H9 (cell line): ENCODE data around the gene DNAJC21. TPM values are rescaled to one million over a fixed set of nuclear protein-coding genes. Genes with fewer than 3 reads are reported as not detected.

Source experiments
- DNase-seq: peaks from one replicate; pipeline ENCODE4 v3.0.0-alpha.2; 2017
- H2AFZ ChIP-seq: one replicate; pipeline ENCODE4 v1.6.1; 2013; ENCODE audit warnings: mild to moderate bottlenecking, low read length, control low read depth, moderate library complexity
- H2AK5ac ChIP-seq: 2 replicates; pipeline ENCODE4 v1.6.1; 2013; ENCODE audit warnings: low read length, control low read depth, mixed read lengths; ENCODE audit not compliant: insufficient read length
- H2BK120ac ChIP-seq: one replicate; pipeline ENCODE4 v1.6.1; 2013; ENCODE audit warnings: low read depth, mild to moderate bottlenecking, low read length, control low read depth, inconsistent platforms; ENCODE audit not compliant: poor library complexity, severe bottlenecking
- H2BK12ac ChIP-seq: 2 replicates; pipeline ENCODE4 v1.6.1; 2013; ENCODE audit warnings: low read length, control low read depth, mixed read lengths, low read depth; ENCODE audit not compliant: insufficient read length
- H2BK15ac ChIP-seq: 2 replicates; pipeline ENCODE4 v1.6.1; 2013; ENCODE audit warnings: low read depth, low read length, control low read depth
- H2BK20ac ChIP-seq: one replicate; pipeline ENCODE4 v1.6.1; 2013; ENCODE audit warnings: low read depth, mild to moderate bottlenecking, low read length, control low read depth, inconsistent platforms; ENCODE audit not compliant: poor library complexity, severe bottlenecking
- H2BK5ac ChIP-seq: 2 replicates; pipeline ENCODE4 v1.6.1; 2013; ENCODE audit warnings: low read length, control low read depth, mixed read lengths; ENCODE audit not compliant: insufficient read length
- H3K14ac ChIP-seq: 2 replicates; pipeline ENCODE4 v1.6.1; 2013; ENCODE audit warnings: low read length, control low read depth; ENCODE audit not compliant: insufficient read depth
- H3K18ac ChIP-seq: 2 replicates; pipeline ENCODE4 v1.6.1; 2013; ENCODE audit warnings: low read depth, mild to moderate bottlenecking, mixed read lengths, low read length, control low read depth; ENCODE audit not compliant: insufficient read length
- H3K23ac ChIP-seq: 2 replicates; pipeline ENCODE4 v1.6.1; 2013; ENCODE audit warnings: low read length, control low read depth, mixed read lengths, low read depth; ENCODE audit not compliant: insufficient read length
- H3K23me2 ChIP-seq: 2 replicates; pipeline ENCODE4 v1.6.1; 2013; ENCODE audit warnings: low read depth, mild to moderate bottlenecking, mixed read lengths, low read length, control low read depth; ENCODE audit not compliant: insufficient read length, poor library complexity, severe bottlenecking
- H3K27ac ChIP-seq: 2 replicates; pipeline ENCODE4 v1.5.1; 2013; ENCODE audit warnings: low read length, control low read depth, mixed read lengths, low read depth; ENCODE audit not compliant: insufficient read length
- H3K27me3 ChIP-seq: 2 replicates; pipeline ENCODE4 v1.6.1; 2013; ENCODE audit warnings: low read length, control low read depth, inconsistent platforms; ENCODE audit not compliant: insufficient read depth
- H3K4ac ChIP-seq: 2 replicates; pipeline ENCODE4 v1.6.1; 2013; ENCODE audit warnings: low read depth, mild to moderate bottlenecking, control low read depth, inconsistent platforms, low read length, moderate library complexity
- H3K4me1 ChIP-seq: 2 replicates; pipeline ENCODE4 v1.6.1; 2013; ENCODE audit warnings: low read length, control low read depth, inconsistent platforms; ENCODE audit not compliant: insufficient read depth
- H3K4me2 ChIP-seq: 2 replicates; pipeline ENCODE4 v1.6.1; 2013; ENCODE audit warnings: low read length, control low read depth, mixed read lengths; ENCODE audit not compliant: insufficient read length, insufficient read depth
- H3K56ac ChIP-seq: 2 replicates; pipeline ENCODE4 v1.6.1; 2013; ENCODE audit warnings: low read depth, mild to moderate bottlenecking, mixed read lengths, low read length, control low read depth; ENCODE audit not compliant: insufficient read length
- H3K79me1 ChIP-seq: 2 replicates; pipeline ENCODE4 v1.6.1; 2013; ENCODE audit warnings: low read depth, mild to moderate bottlenecking, moderate library complexity, low read length, control low read depth, inconsistent platforms; ENCODE audit not compliant: insufficient read depth, poor library complexity, severe bottlenecking
- H3K79me2 ChIP-seq: 2 replicates; pipeline ENCODE4 v1.6.1; 2013; ENCODE audit warnings: low read length, control low read depth, inconsistent platforms; ENCODE audit not compliant: insufficient read depth
- H3K9ac ChIP-seq: 2 replicates; pipeline ENCODE4 v1.6.1; 2013; ENCODE audit warnings: low read length, control low read depth, mixed read lengths; ENCODE audit not compliant: insufficient read length; ENCODE audit errors: extremely low read depth
- H3K9me3 ChIP-seq: one replicate; pipeline ENCODE4 v1.6.1; 2013; ENCODE audit warnings: low read depth, low read length, inconsistent platforms; ENCODE audit not compliant: control insufficient read depth
- H3T11ph ChIP-seq: one replicate; pipeline ENCODE4 v1.6.1; 2013; ENCODE audit warnings: mild to moderate bottlenecking, low read length, control low read depth, inconsistent platforms
- H4K20me1 ChIP-seq: one replicate; pipeline ENCODE4 v1.6.1; 2013; ENCODE audit not compliant: control insufficient read depth, insufficient read length, insufficient read depth
- H4K5ac ChIP-seq: 2 replicates; pipeline ENCODE4 v1.6.1; 2013; ENCODE audit warnings: low read depth, mild to moderate bottlenecking, mixed read lengths, low read length, control low read depth; ENCODE audit not compliant: insufficient read length
- H4K8ac ChIP-seq: replicated peaks from 2 replicates; pipeline ENCODE4 v1.6.1; 2013; ENCODE audit warnings: low read length, control low read depth, mixed read lengths, low read depth; ENCODE audit not compliant: insufficient read length
- H4K91ac ChIP-seq: 2 replicates; pipeline ENCODE4 v1.6.1; 2013; ENCODE audit warnings: low read depth, mild to moderate bottlenecking, moderate library complexity, mixed read lengths, low read length, control low read depth; ENCODE audit not compliant: insufficient read length
- H3K27ac Mint-ChIP-seq, 3 experiments: 2 replicates in 2 of 3; 3 replicates in 1 of 3; pipeline ENCODE4 v1.8.0; 2020 to 2021; ENCODE audit warnings: mixed read lengths in 3 of 3, mild to moderate bottlenecking in 1 of 3, moderate library complexity in 1 of 3
- H3K27me3 Mint-ChIP-seq: 2 replicates; pipeline ENCODE4 v1.8.0; 2021; ENCODE audit warnings: low read depth, mild to moderate bottlenecking, moderate library complexity, mixed read lengths
- H3K36me3 Mint-ChIP-seq, 3 experiments: 2 replicates in 2 of 3; 3 replicates in 1 of 3; pipeline ENCODE4 v1.8.0; 2020 to 2021; ENCODE audit warnings: low read depth in 3 of 3, mixed read lengths in 3 of 3; ENCODE audit not compliant: insufficient read depth in 1 of 3
- H3K4me1 Mint-ChIP-seq, 2 experiments: 2 replicates each; pipeline ENCODE4 v1.8.0; 2020; ENCODE audit warnings: mixed read lengths in 2 of 2
- H3K4me3 Mint-ChIP-seq, 2 experiments: 2 replicates in 1 of 2; 3 replicates in 1 of 2; pipeline ENCODE4 v1.8.0; 2020 to 2021; ENCODE audit warnings: mild to moderate bottlenecking in 2 of 2, mixed read lengths in 2 of 2, moderate library complexity in 1 of 2
- H3K9me3 Mint-ChIP-seq, 2 experiments: 2 replicates in 1 of 2; 3 replicates in 1 of 2; pipeline ENCODE4 v1.8.0; 2020; ENCODE audit warnings: mild to moderate bottlenecking in 2 of 2, mixed read lengths in 2 of 2, moderate library complexity in 1 of 2
- CTCF ChIP-seq: fragments of 200-600 bp; sonication (generic); conservative IDR thresholded peaks from 3 replicates; pipeline ENCODE4 v1.8.0; 2021; ENCODE audit warnings: antibody characterized with exemption, mild to moderate bottlenecking
- WGBS: extraction: QIAGEN DNeasy Blood & Tissue Kit; methylation state at CpG from one replicate; pipeline ENCODE4 v1.1.7; 2013; ENCODE audit warnings: missing lambda C conversion rate, low lambda C conversion rate, mixed read lengths; ENCODE audit not compliant: insufficient read length; ENCODE audit errors: extremely low coverage; 5-methylcytosine and 5-hydroxymethylcytosine counted together
- total RNA-seq: library from RNA; stranded (reverse); gene quantifications from 2 replicates; pipeline ENCODE4 v1.2.1, GENCODE V29; 2021

DNAJC21 gene
- total RNA-seq, 1 experiment from 2014 or later = 50.4 TPM

DNA sequence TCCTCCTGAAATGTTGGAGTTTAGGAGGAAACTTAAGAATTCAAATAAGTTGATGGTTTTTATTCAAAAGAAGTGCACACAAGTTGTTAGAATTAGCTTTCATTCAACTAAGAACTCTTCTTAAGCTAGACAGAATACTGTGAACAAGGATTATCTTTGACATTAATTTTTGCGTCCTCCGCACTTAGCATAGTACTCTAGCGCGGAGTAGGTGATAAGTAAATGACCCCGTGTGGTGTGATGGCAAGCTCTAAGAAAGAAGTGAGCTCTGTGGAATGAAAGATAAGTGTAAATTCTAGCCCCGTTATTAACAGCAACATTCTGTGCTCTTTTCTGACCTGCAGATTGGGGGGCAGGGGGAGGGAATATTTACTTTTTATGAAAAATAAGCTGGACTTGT is 12.8 kb upstream of the DNAJC21 start:
- H3K4me3 Mint-ChIP-seq = no peak overlapping the region
- Histone ChIP-seq H3K4me2 (peak overlapping the region; percentile 92), H3K27ac (no peak overlapping the region)

More for the DNA sequence above, 12.8 kb upstream of the DNAJC21 start:
- Mint-ChIP-seq H3K36me3 (peaks cover 26 to 57% (median 51%) of the 10 kb centered on the region in 3 experiments), H3K27ac (peak overlapping the region in 1 of 3 experiments; percentile 76; a peak in 1 of 7 replicates), H3K27me3 (no peaks in the 10 kb centered on the region), H3K4me1 (peaks cover 21 to 25% of the 10 kb centered on the region in 2 experiments), H3K9me3 (no peaks in the 10 kb centered on the region)
- no peaks in the 10 kb centered on the region for H3K27me3 ChIP-seq
- no CpG with 5 or more reads among the region's 6 CpGs for WGBS
- H3K4ac ChIP-seq = no peak overlapping the region
- no peak overlapping the region for H2AK5ac ChIP-seq
- H2BK120ac ChIP-seq = no peak overlapping the region
- no peak overlapping the region for H2AFZ ChIP-seq
- no peak overlapping the region for H2BK20ac ChIP-seq
- no peak overlapping the region for H2BK15ac ChIP-seq
- H3K23me2 ChIP-seq = peaks cover 5% of the 10 kb centered on the region
- no peaks in the 10 kb centered on the region for H4K20me1 ChIP-seq
- H3K79me2 ChIP-seq = peaks cover 28% of the 10 kb centered on the region
- no peak overlapping the region; the same call in 1 of the 2 replicates for H3K14ac ChIP-seq
- TF ChIP-seq CTCF = no peak
- no peak for DNase-seq
- no peak overlapping the region for H4K91ac ChIP-seq
- H3K4me1 ChIP-seq = no peaks in the 10 kb centered on the region
- H4K5ac ChIP-seq = no peak overlapping the region
- no peaks in the 10 kb centered on the region for H3K79me1 ChIP-seq
- no peak overlapping the region for H3K56ac ChIP-seq
- no peak overlapping the region for H2BK5ac ChIP-seq
- H3K9ac ChIP-seq = peak overlapping the region; percentile 98
- no peak overlapping the region for H4K8ac ChIP-seq
- no peak overlapping the region for H3K18ac ChIP-seq
- H3K9me3 ChIP-seq = no peaks in the 10 kb centered on the region
- no peak overlapping the region for H3T11ph ChIP-seq
- no peak overlapping the region for H2BK12ac ChIP-seq
- no peak overlapping the region for H3K23ac ChIP-seq
